Measurements from ENCODE around the gene KLHDC7B. TPM values are rescaled to one million over a fixed set of nuclear protein-coding genes. Genes with fewer than 3 reads are reported as not detected.

KLHDC7B gene
- total RNA-seq, 1 donor, result 2.4 TPM

- no peak for DNase-seq (ENCODE audit: low read depth)
- H3K4me3 ChIP-seq (ENCODE audit: low read depth, low read length), result no peak overlapping the region
- no peak for TF ChIP-seq CTCF (IDR thresholded peaks at IDR 0.05; ENCODE audit: insufficient read depth, low read length)
These were observed 49.5 kb downstream of the KLHDC7B start for GRCh38 chr22:50595189-50595588.

GRCh38 chr22:50597097-50597496 is 51.4 kb downstream of the KLHDC7B start:
- no peak overlapping the region for H3K4me3 ChIP-seq (ENCODE audit: low read depth, low read length)
- no peak for TF ChIP-seq CTCF (IDR thresholded peaks at IDR 0.05; ENCODE audit: insufficient read depth, low read length)
- no peak for DNase-seq (ENCODE audit: low read depth)

GRCh38 chr22:50599816-50600455 is 54.2 kb downstream of the KLHDC7B start:
- peak; percentile 18 for DNase-seq (ENCODE audit: low read depth)
- H3K4me3 ChIP-seq (ENCODE audit: low read depth, low read length), result no peak overlapping the region
- no peak for TF ChIP-seq CTCF (IDR thresholded peaks at IDR 0.05; ENCODE audit: insufficient read depth, low read length)

GRCh38 chr22:50600538-50600937 is 54.8 kb downstream of the KLHDC7B start, which contains the start of gene MAPK8IP2:
Gene MAPK8IP2, plus strand, starts transcription at chr22:50600793. Its CDS starts 26 bp downstream, at chr22:50600819.
- H3K4me3 ChIP-seq (ENCODE audit: low read depth, low read length), result peak within 1 kb of the TSS; percentile 22
- TF ChIP-seq CTCF (IDR thresholded peaks at IDR 0.05; ENCODE audit: insufficient read depth, low read length), result no peak
- no peak for DNase-seq (ENCODE audit: low read depth)

Other genes with a start within 250 kb of the KLHDC7B start
- 130 and 218 TPM in 2 replicates for gene PLXNB2, start 238.3 kb upstream of the KLHDC7B start, total RNA-seq (ENCODE audit: low replicate concordance)
- 2.8 and 4.3 TPM in 2 replicates for gene DENND6B, start 218.9 kb upstream of the KLHDC7B start, total RNA-seq (ENCODE audit: low replicate concordance)
- 38.5 and 62.6 TPM in 2 replicates for gene PPP6R2, start 202.6 kb upstream of the KLHDC7B start, total RNA-seq (ENCODE audit: low replicate concordance)
- 70.9 and 76.1 TPM in 2 replicates for gene SBF1, start 70.9 kb upstream of the KLHDC7B start, total RNA-seq (ENCODE audit: low replicate concordance)
- gene ADM2, start 64.4 kb upstream of the KLHDC7B start, total RNA-seq (ENCODE audit: low replicate concordance), result 2.5 and 8.0 TPM in 2 replicates
- gene MIOX, start 59.0 kb upstream of the KLHDC7B start, total RNA-seq (ENCODE audit: low replicate concordance), result not detected in 2 replicates
- gene LMF2, start 38.2 kb upstream of the KLHDC7B start, total RNA-seq (ENCODE audit: low replicate concordance), result 21.4 and 50.6 TPM in 2 replicates
- 30.9 and 49.1 TPM in 2 replicates for gene NCAPH2, start 37.7 kb upstream of the KLHDC7B start, total RNA-seq (ENCODE audit: low replicate concordance)
- gene SCO2, start 20.3 kb upstream of the KLHDC7B start, total RNA-seq (ENCODE audit: low replicate concordance), result 0.49 and 3.4 TPM in 2 replicates
- 22.7 and 23.7 TPM in 2 replicates for gene TYMP, start 15.9 kb upstream of the KLHDC7B start, total RNA-seq (ENCODE audit: low replicate concordance)
- not detected in 2 replicates for gene SYCE3, start 17.0 kb downstream of the KLHDC7B start, total RNA-seq (ENCODE audit: low replicate concordance)
- gene CPT1B, start 32.5 kb downstream of the KLHDC7B start, total RNA-seq (ENCODE audit: low replicate concordance), result 1.1 TPM in 1 of 2 replicates, not detected in the other
- 20.2 and 27.5 TPM in 2 replicates for gene CHKB, start 37.0 kb downstream of the KLHDC7B start, total RNA-seq (ENCODE audit: low replicate concordance)
- 0.27 and 1.1 TPM in 2 replicates for gene MAPK8IP2, start 54.9 kb downstream of the KLHDC7B start, total RNA-seq (ENCODE audit: low replicate concordance)
- 21.9 and 30.3 TPM in 2 replicates for gene ARSA, start 82.3 kb downstream of the KLHDC7B start, total RNA-seq (ENCODE audit: low replicate concordance)
- gene SHANK3, start 126.9 kb downstream of the KLHDC7B start, total RNA-seq (ENCODE audit: low replicate concordance), result 0.90 and 0.98 TPM in 2 replicates
- not detected in 2 replicates for gene ACR, start 192.3 kb downstream of the KLHDC7B start, total RNA-seq (ENCODE audit: low replicate concordance)
- 7.7 and 18.0 TPM in 2 replicates for gene RABL2B, start 237.7 kb downstream of the KLHDC7B start, total RNA-seq (ENCODE audit: low replicate concordance)

Data from fibroblast of the aortic adventitia (primary cell).